Measurements from ENCODE around the gene TMEM259.

Gene TMEM259

GRCh38 chr19:1001538-1002166 is 19.3 kb downstream of the TMEM259 start:
- Histone ChIP-seq H3K27ac (no peak overlapping the region), H3K4me3 (peak overlapping the region; percentile 42)
- no peak for DNase-seq (ENCODE audit: low spot score)
- TF ChIP-seq, protein P1, sequence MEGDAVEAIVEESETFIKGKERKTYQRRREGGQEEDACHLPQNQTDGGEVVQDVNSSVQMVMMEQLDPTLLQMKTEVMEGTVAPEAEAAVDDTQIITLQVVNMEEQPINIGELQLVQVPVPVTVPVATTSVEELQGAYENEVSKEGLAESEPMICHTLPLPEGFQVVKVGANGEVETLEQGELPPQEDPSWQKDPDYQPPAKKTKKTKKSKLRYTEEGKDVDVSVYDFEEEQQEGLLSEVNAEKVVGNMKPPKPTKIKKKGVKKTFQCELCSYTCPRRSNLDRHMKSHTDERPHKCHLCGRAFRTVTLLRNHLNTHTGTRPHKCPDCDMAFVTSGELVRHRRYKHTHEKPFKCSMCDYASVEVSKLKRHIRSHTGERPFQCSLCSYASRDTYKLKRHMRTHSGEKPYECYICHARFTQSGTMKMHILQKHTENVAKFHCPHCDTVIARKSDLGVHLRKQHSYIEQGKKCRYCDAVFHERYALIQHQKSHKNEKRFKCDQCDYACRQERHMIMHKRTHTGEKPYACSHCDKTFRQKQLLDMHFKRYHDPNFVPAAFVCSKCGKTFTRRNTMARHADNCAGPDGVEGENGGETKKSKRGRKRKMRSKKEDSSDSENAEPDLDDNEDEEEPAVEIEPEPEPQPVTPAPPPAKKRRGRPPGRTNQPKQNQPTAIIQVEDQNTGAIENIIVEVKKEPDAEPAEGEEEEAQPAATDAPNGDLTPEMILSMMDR (IDR thresholded peaks at IDR 0.05) = peak; percentile 99

- DNase-seq (ENCODE audit: low spot score) = no peak
- no peak overlapping the region for H3K27ac ChIP-seq
- TF ChIP-seq, protein P1 (IDR thresholded peaks at IDR 0.05) = no peak
- peak overlapping the region; percentile 65 for H3K4me3 ChIP-seq
Measured at GRCh38 chr19:1000591-1001537, 20.1 kb downstream of the TMEM259 start.

DNA sequence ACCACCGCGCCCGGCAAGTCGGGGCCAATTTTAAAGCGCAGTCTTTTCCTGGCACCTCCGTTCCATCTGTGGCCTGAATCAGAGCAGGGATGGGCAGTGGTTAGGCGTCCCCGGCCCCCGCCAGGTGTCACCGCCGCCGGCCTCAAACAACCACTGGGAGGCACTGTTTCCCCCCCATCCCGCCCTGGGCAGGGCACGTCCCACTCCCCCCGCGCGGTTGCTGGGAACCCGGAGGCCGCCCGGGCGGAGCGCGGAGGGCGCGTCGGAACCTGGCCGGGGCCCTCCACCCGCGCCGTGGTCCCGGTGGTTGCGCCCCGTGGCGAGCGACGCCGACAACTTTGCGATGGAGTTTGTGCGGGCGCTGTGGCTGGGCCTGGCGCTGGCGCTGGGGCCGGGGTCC is 20.8 kb downstream of the TMEM259 start, which contains the start of gene GRIN3B:
Gene GRIN3B, plus strand, starts transcription at position 325 of the 400 bp plus-strand sequence. Its CDS starts 19 bp downstream, at position 344.
- no peak for DNase-seq (ENCODE audit: low spot score)
- TF ChIP-seq, protein P1 (IDR thresholded peaks at IDR 0.05) = peak; percentile 14
- Histone ChIP-seq H3K4me3 (peak within 1 kb of the TSS; percentile 65), H3K27ac (no peak within 1 kb of the TSS)

GRCh38 chr19:999379-999719 is 21.6 kb downstream of the TMEM259 start:
- no peak overlapping the region for H3K4me3 ChIP-seq
- TF ChIP-seq, protein P1 (IDR thresholded peaks at IDR 0.05) = no peak
- no peak overlapping the region for H3K27ac ChIP-seq
- no peak for DNase-seq (ENCODE audit: low spot score)

- H3K27ac ChIP-seq = no peak overlapping the region
- TF ChIP-seq, protein P1 (IDR thresholded peaks at IDR 0.05) = no peak
- no peak overlapping the region for H3K4me3 ChIP-seq
- DNase-seq (ENCODE audit: low spot score) = no peak
Measured at GRCh38 chr19:998064-998463, 22.9 kb downstream of the TMEM259 start.

GRCh38 chr19:996051-996838 is 24.7 kb downstream of the TMEM259 start:
- no peak for DNase-seq (ENCODE audit: low spot score)
- Histone ChIP-seq H3K4me3 (peak overlapping the region; percentile 15), H3K27ac (no peak overlapping the region)
- TF ChIP-seq, protein P1 (IDR thresholded peaks at IDR 0.05) = no peak

Data from coronary artery (tissue), 2 donors.